ENCODE data around the gene GLI2. TPM values are rescaled to one million over a fixed set of nuclear protein-coding genes. Genes with fewer than 3 reads are reported as not detected.

Gene GLI2
- total RNA-seq, 1 experiment from 2014 or later, result 3.4 TPM

- POLR2A ChIA-PET, result interaction anchor here (4.2 kb wide), 1 partner anchor 335 kb away, joined by 29 read pairs; no protein-coding TSS in a partner anchor
- H3K27ac ChIP-seq (ENCODE audit: low read depth, low read length), result no peak overlapping the region
These were observed 3.9 kb downstream of the GLI2 start for GRCh38 chr2:120739438-120740090.

More at GRCh38 chr2:120739438-120740090, 3.9 kb downstream of the GLI2 start:
- no TSS peak for BruUV-seq (replicated peaks)
- Histone ChIP-seq H3K4me3 (replicated peaks in 1 of 2; ENCODE audit: low read depth in 1 of 2, low read length in 2 of 2) (no peak overlapping the region), H3K4me2 (ENCODE audit: low read length) (no peak overlapping the region), H3K4me1 (ENCODE audit: control insufficient read depth in 1 of 2, insufficient read depth in 2 of 2, low read length in 2 of 2) (peaks cover 11 to 46% of the 10 kb centered on the region in 2 experiments), H3K9ac (ENCODE audit: low read length) (no peak overlapping the region), H3K9me3 (ENCODE audit: control insufficient read depth in 1 of 2, insufficient read depth in 1 of 2, low read depth in 1 of 2, low read length in 2 of 2) (no peaks in the 10 kb centered on the region), H3K9me2 (ENCODE audit: insufficient read depth) (no peaks in the 10 kb centered on the region), H3K27me3 (ENCODE audit: insufficient read depth, low read length) (peaks cover 8% of the 10 kb centered on the region; the same call in 1 of the 2 replicates), H2AFZ (ENCODE audit: low read depth, low read length, poor library complexity, severe bottlenecking) (no peak overlapping the region), H3K79me2 (ENCODE audit: insufficient read depth, low read length) (no peaks in the 10 kb centered on the region), H4K20me1 (ENCODE audit: insufficient read depth) (no peaks in the 10 kb centered on the region), H3K36me3 (ENCODE audit: control insufficient read depth in 1 of 2, insufficient read depth in 2 of 2, low read length in 2 of 2) (no peaks in the 10 kb centered on the region)
- ChIA-PET CTCF (no interaction called here), RAD21 (ENCODE audit: low non-redundant PET in 1 of 2, low total read pairs in 2 of 2, uncharacterized antibody in 2 of 2, unreplicated experiment in 2 of 2) (no interaction called here)
- intact Hi-C loops (cut with micrococcal nuclease), result loop anchor here (5.0 kb wide), 1 partner anchor 198 kb away; no protein-coding TSS in a partner anchor
- TF ChIP-seq ELF1 (IDR thresholded peaks at IDR 0.05; ENCODE audit: borderline replicate concordance, low read depth) (no peak), YY1 (IDR thresholded peaks at IDR 0.05; ENCODE audit: extremely low read depth, insufficient replicate concordance, low read depth, low read length) (no peak), ZBTB33 (IDR thresholded peaks at IDR 0.05; ENCODE audit: extremely low read depth, insufficient replicate concordance, low read length) (no peak), ZNF274 (IDR thresholded peaks at IDR 0.05; ENCODE audit: low read depth, low read length) (no peak), CEBPB (IDR thresholded peaks at IDR 0.05; ENCODE audit: low read depth) (no peak), POLR2AphosphoS5 (IDR thresholded peaks at IDR 0.05; ENCODE audit: low read depth, low read length) (no peak), POLR2A (IDR thresholded peaks at IDR 0.05; ENCODE audit: borderline replicate concordance, extremely low read depth, insufficient read depth, insufficient read length) (no peak), SP1 (IDR thresholded peaks at IDR 0.05; ENCODE audit: low read depth) (no peak), CBX3 (IDR thresholded peaks at IDR 0.05; ENCODE audit: low read depth) (no peak), EGR1 (IDR thresholded peaks at IDR 0.05; ENCODE audit: low read depth) (no peak), EZH2 (IDR thresholded peaks at IDR 0.05) (no peak), SRF (IDR thresholded peaks at IDR 0.05; ENCODE audit: low read depth) (no peak), JUND (IDR thresholded peaks at IDR 0.05) (no peak)
- TF ChIP-seq, protein P1, sequence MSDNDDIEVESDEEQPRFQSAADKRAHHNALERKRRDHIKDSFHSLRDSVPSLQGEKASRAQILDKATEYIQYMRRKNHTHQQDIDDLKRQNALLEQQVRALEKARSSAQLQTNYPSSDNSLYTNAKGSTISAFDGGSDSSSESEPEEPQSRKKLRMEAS (IDR thresholded peaks at IDR 0.05), result no peak
- TF ChIP-seq, protein P2, sequence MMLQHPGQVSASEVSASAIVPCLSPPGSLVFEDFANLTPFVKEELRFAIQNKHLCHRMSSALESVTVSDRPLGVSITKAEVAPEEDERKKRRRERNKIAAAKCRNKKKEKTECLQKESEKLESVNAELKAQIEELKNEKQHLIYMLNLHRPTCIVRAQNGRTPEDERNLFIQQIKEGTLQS (IDR thresholded peaks at IDR 0.05), result no peak
- no peak for ATAC-seq
- DNase-seq (ENCODE audit: low read depth, low spot score), result no peak

Data from HCT116 (cell line).